A549 (cell line): ENCODE results near the gene TXNL1.

Source experiments
- CHD2 ChIP-seq: fragments of 150-350 bp; IDR thresholded peaks from 2 replicates; pipeline ENCODE4 v1.6.1; 2014; ENCODE audit warnings: low read length; ENCODE audit not compliant: partially characterized antibody
- CTCF ChIP-seq: fragments of >200 bp; sonication (Bioruptor Twin); formaldehyde crosslinking; IDR thresholded peaks from 3 replicates; pipeline ENCODE4 v1.5.1; 2016
- EHMT2 ChIP-seq: fragments of 200-600 bp; sonication (generic); IDR thresholded peaks from 2 replicates; pipeline ENCODE4 v1.6.1; 2016; ENCODE audit warnings: antibody characterized with exemption, low read depth, mild to moderate bottlenecking, moderate library complexity
- EP300 ChIP-seq, 2 experiments: fragments of >200 bp; sonication (Bioruptor Twin); formaldehyde crosslinking; IDR thresholded peaks; 2 replicates in 1 of 2; 3 replicates in 1 of 2; pipeline ENCODE4 v1.6.1; 2016 to 2017
- HDAC2 ChIP-seq: fragments of 200-600 bp; sonication (generic); IDR thresholded peaks from 2 replicates; pipeline ENCODE4 v1.6.1; 2016
- MYC ChIP-seq: IDR thresholded peaks from 2 replicates; pipeline ENCODE4 v1.6.1; 2012; ENCODE audit warnings: mild to moderate bottlenecking, inconsistent platforms, low read length, improper control_type of control experiment, borderline replicate concordance
- NR3C1 ChIP-seq: fragments of >200 bp; sonication (Bioruptor Twin); formaldehyde crosslinking; IDR thresholded peaks from 3 replicates; pipeline ENCODE4 v1.6.1; 2017
- POLR2A ChIP-seq: IDR thresholded peaks from 2 replicates; pipeline ENCODE4 v1.6.1; 2012; ENCODE audit warnings: mild to moderate bottlenecking, low read length
- POLR2AphosphoS2 ChIP-seq: conservative IDR thresholded peaks from 2 replicates; pipeline ENCODE4 v1.6.1; 2012; ENCODE audit warnings: low read length, improper control_type of control experiment, inconsistent platforms
- ZSCAN20 ChIP-seq: fragments of 250-450 bp; sonication (Bioruptor Pico); IDR thresholded peaks from 2 replicates; pipeline ENCODE4 v1.8.0; 2022; ENCODE audit warnings: mild to moderate bottlenecking, moderate library complexity
- TF ChIP-seq, protein P1 (sequence below): IDR thresholded peaks from 2 replicates; pipeline ENCODE4 v1.6.1; 2012

DNA sequence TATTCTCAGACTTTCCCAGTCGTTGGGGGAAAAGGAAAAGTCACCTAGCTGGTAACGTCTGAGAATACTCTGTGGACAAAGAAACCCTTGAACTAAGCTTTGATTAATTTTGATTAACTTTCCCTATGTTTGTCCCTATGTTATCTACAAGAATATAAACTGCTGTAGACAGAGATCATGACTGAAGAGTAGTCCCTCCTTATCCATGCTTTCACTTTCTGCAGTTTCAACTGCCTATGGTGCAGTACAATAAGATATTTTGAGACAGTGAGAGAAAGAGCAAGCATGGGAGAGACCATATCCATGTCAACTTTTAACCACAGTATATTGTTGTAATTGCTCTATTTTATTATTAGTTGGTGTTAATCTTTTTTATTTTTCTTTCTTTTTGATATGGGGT is 31.8 kb downstream of the TXNL1 start:
- TF ChIP-seq EP300 (IDR thresholded peaks at IDR 0.05) (no peak), CTCF (no peak), ZSCAN20 (CRISPR knock-in tag) (no peak), MYC (no peak), NR3C1 (no peak), HDAC2 (no peak), EHMT2 (no peak), POLR2A (no peak), POLR2AphosphoS2 (no peak), CHD2 (no peak)
- TF ChIP-seq, protein P1, sequence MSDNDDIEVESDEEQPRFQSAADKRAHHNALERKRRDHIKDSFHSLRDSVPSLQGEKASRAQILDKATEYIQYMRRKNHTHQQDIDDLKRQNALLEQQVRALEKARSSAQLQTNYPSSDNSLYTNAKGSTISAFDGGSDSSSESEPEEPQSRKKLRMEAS: no peak
